Measurements from ENCODE around the gene SRSF6. TPM values are rescaled to one million over a fixed set of nuclear protein-coding genes. Genes with fewer than 3 reads are reported as not detected.
"Not testable (repeated sequence)": the region's sequence is repeated elsewhere in the genome, so short reads cannot be mapped to it uniquely, and the experiment has no call there.

Gene SRSF6
- total RNA-seq, 5 donors from 2014 or later (not counting 1 experiment from before 2014, with no cell fraction given): 154 to 277 (median 174) TPM

GRCh38 chr20:43446361-43446879, 11.3 kb upstream of the SRSF6 start:
- no peak for DNase-seq
- H3K27ac Mint-ChIP-seq: no peak overlapping the region
- WGBS (ENCODE audit: insufficient coverage): 74% methylated on average over 5 of the region's 6 CpGs
- H3K4me1 Mint-ChIP-seq: peaks cover 0 to 7% (median 0%) of the 10 kb centered on the region in 3 donors
- Histone ChIP-seq H3K9me3 (no peaks in the 10 kb centered on the region), H3K27me3 (replicated peaks in 1 of 2; ENCODE audit: control insufficient read depth in 2 of 2, extremely low read depth in 1 of 2, insufficient read depth in 2 of 2, low read length in 1 of 2) (peaks cover 0 to 59% of the 10 kb centered on the region in 2 experiments), H3K4me1 (ENCODE audit: control insufficient read depth in 1 of 2, extremely low read depth in 1 of 2, insufficient read depth in 2 of 2, low read length in 2 of 2) (no peaks in the 10 kb centered on the region), H3K4me3 (ENCODE audit: control insufficient read depth in 1 of 2, extremely low read depth in 1 of 2, low read length in 1 of 2) (no peak overlapping the region), H3K27ac (ENCODE audit: low read length) (no peak overlapping the region), H3K36me3 (ENCODE audit: control insufficient read depth in 2 of 2, extremely low read depth in 1 of 2, insufficient read depth in 1 of 2, low read length in 1 of 2) (no peaks in the 10 kb centered on the region)
- ATAC-seq (replicated peaks in 1 of 4): no peak
- POLR2A ChIA-PET: no interaction called here
- peaks cover 21 to 36% of the 10 kb centered on the region in 2 donors for H3K27me3 Mint-ChIP-seq
- no peak overlapping the region for H3K4me3 Mint-ChIP-seq
- CTCF ChIA-PET: interaction anchor here (0.6 to 1.4 kb wide), 2 partner anchors 10 to 245 kb away, joined by 3 to 5 read pairs; no protein-coding TSS in a partner anchor
- no peaks in the 10 kb centered on the region for H3K36me3 Mint-ChIP-seq
- no peaks in the 10 kb centered on the region for H3K9me3 Mint-ChIP-seq

GRCh38 chr20:43448431-43448747, 9.3 kb upstream of the SRSF6 start:
- H3K27me3 Mint-ChIP-seq: peaks cover 21 to 37% of the 10 kb centered on the region in 2 donors
- POLR2A ChIA-PET; H3K27ac Mint-ChIP-seq; H3K4me3 Mint-ChIP-seq; H3K4me1 ChIP-seq (ENCODE audit: control insufficient read depth in 1 of 2, extremely low read depth in 1 of 2, insufficient read depth in 2 of 2, low read length in 2 of 2); H3K9me3 Mint-ChIP-seq; H3K4me3 ChIP-seq (ENCODE audit: control insufficient read depth in 1 of 2, extremely low read depth in 1 of 2, low read length in 1 of 2); H3K27ac ChIP-seq (ENCODE audit: low read length); DNase-seq; ATAC-seq (replicated peaks in 1 of 4); H3K4me1 Mint-ChIP-seq; H3K9me3 ChIP-seq; H3K36me3 ChIP-seq (ENCODE audit: control insufficient read depth in 2 of 2, extremely low read depth in 1 of 2, insufficient read depth in 1 of 2, low read length in 1 of 2); H3K36me3 Mint-ChIP-seq: not testable (repeated sequence)
- CTCF ChIA-PET: interaction anchor here (0.6 to 1.6 kb wide), 6 partner anchors 10 to 742 kb away, joined by 3 to 6 read pairs (median 4); partner anchors contain the start of gene SRSF6 (in 1 of the 2)
- peaks cover 0 to 57% of the 10 kb centered on the region in 2 experiments for H3K27me3 ChIP-seq (replicated peaks in 1 of 2; ENCODE audit: control insufficient read depth in 2 of 2, extremely low read depth in 1 of 2, insufficient read depth in 2 of 2, low read length in 1 of 2)
- WGBS (ENCODE audit: insufficient coverage): no CpG with 5 or more reads among the region's 4 CpGs

GRCh38 chr20:43448748-43449535, 8.8 kb upstream of the SRSF6 start:
- Histone ChIP-seq H3K36me3 (ENCODE audit: control insufficient read depth in 2 of 2, extremely low read depth in 1 of 2, insufficient read depth in 1 of 2, low read length in 1 of 2) (no peaks in the 10 kb centered on the region), H3K9me3 (no peaks in the 10 kb centered on the region), H3K4me1 (ENCODE audit: control insufficient read depth in 1 of 2, extremely low read depth in 1 of 2, insufficient read depth in 2 of 2, low read length in 2 of 2) (no peaks in the 10 kb centered on the region), H3K4me3 (ENCODE audit: control insufficient read depth in 1 of 2, extremely low read depth in 1 of 2, low read length in 1 of 2) (no peak overlapping the region), H3K27ac (ENCODE audit: low read length) (no peak overlapping the region), H3K27me3 (replicated peaks in 1 of 2; ENCODE audit: control insufficient read depth in 2 of 2, extremely low read depth in 1 of 2, insufficient read depth in 2 of 2, low read length in 1 of 2) (peaks cover 0 to 57% of the 10 kb centered on the region in 2 experiments)
- Mint-ChIP-seq H3K36me3 (no peaks in the 10 kb centered on the region), H3K9me3 (no peaks in the 10 kb centered on the region), H3K4me1 (peaks cover 0 to 7% (median 0%) of the 10 kb centered on the region in 3 donors), H3K27ac (no peak overlapping the region), H3K4me3 (no peak overlapping the region), H3K27me3 (peaks cover 16 to 36% of the 10 kb centered on the region in 2 donors)
- DNase-seq (peak in 30 of 35 experiments; percentile 8 to 69 (median 31)), ATAC-seq (replicated peaks in 1 of 4) (peak; percentile 61 to 81 (median 70))
- 38% methylated on average over 8 of the region's 9 CpGs for WGBS (ENCODE audit: insufficient coverage)
- ChIA-PET CTCF (interaction anchor here (0.5 to 1.6 kb wide), 8 partner anchors 9 to 741 kb away, joined by 3 to 6 read pairs (median 4); partner anchors contain the start of gene SRSF6 (in 1 of the 2)), POLR2A (interaction anchor here in 1 of 2 donors (0.6 kb wide), 2 partner anchors 138 to 305 kb away, joined by 6 to 7 read pairs; no protein-coding TSS in a partner anchor)

- no peaks in the 10 kb centered on the region for H3K36me3 ChIP-seq (ENCODE audit: control insufficient read depth in 2 of 2, extremely low read depth in 1 of 2, insufficient read depth in 1 of 2, low read length in 1 of 2)
- ATAC-seq (replicated peaks in 1 of 4) (no peak), DNase-seq (no peak)
- WGBS (ENCODE audit: insufficient coverage): 72% methylated on average over 4 of the region's 14 CpGs
- CTCF ChIA-PET: interaction anchor here in 1 of 2 donors (1.3 kb wide), 1 partner anchor 10 kb away, joined by 4 read pairs; no protein-coding TSS in a partner anchor
- H3K4me3 ChIP-seq (ENCODE audit: control insufficient read depth in 1 of 2, extremely low read depth in 1 of 2, low read length in 1 of 2): no peak overlapping the region
- H3K27me3 ChIP-seq (replicated peaks in 1 of 2; ENCODE audit: control insufficient read depth in 2 of 2, extremely low read depth in 1 of 2, insufficient read depth in 2 of 2, low read length in 1 of 2): peaks cover 0 to 57% of the 10 kb centered on the region in 2 experiments
- peaks cover 19 to 39% of the 10 kb centered on the region in 2 donors for H3K27me3 Mint-ChIP-seq
- H3K4me1 Mint-ChIP-seq: peaks cover 0 to 7% (median 0%) of the 10 kb centered on the region in 3 donors
- no peaks in the 10 kb centered on the region for H3K4me1 ChIP-seq (ENCODE audit: control insufficient read depth in 1 of 2, extremely low read depth in 1 of 2, insufficient read depth in 2 of 2, low read length in 2 of 2)
- no peaks in the 10 kb centered on the region for H3K36me3 Mint-ChIP-seq
- H3K9me3 Mint-ChIP-seq: no peaks in the 10 kb centered on the region
- H3K27ac Mint-ChIP-seq: no peak overlapping the region
- H3K9me3 ChIP-seq: no peaks in the 10 kb centered on the region
- no peak overlapping the region for H3K27ac ChIP-seq (ENCODE audit: low read length)
- no peak overlapping the region for H3K4me3 Mint-ChIP-seq
- POLR2A ChIA-PET: no interaction called here
Observed at GRCh38 chr20:43450841-43451799, 6.6 kb upstream of the SRSF6 start.

- 93% methylated on average over 6 of the region's 15 CpGs for WGBS (ENCODE audit: insufficient coverage)
- peaks cover 19 to 39% of the 10 kb centered on the region in 2 donors for H3K27me3 Mint-ChIP-seq
Observed at GRCh38 chr20:43452404-43453126, 5.1 kb upstream of the SRSF6 start.

More at GRCh38 chr20:43452404-43453126, 5.1 kb upstream of the SRSF6 start:
- no peak for ATAC-seq (replicated peaks in 1 of 4)
- H3K9me3 ChIP-seq: no peaks in the 10 kb centered on the region
- CTCF ChIA-PET: interaction anchor here in 1 of 2 donors (0.7 kb wide), 1 partner anchor 17 kb away, joined by 11 read pairs; no protein-coding TSS in a partner anchor
- H3K4me1 ChIP-seq (ENCODE audit: control insufficient read depth in 1 of 2, extremely low read depth in 1 of 2, insufficient read depth in 2 of 2, low read length in 2 of 2): peaks cover 2 to 10% of the 10 kb centered on the region in 2 experiments
- no peaks in the 10 kb centered on the region for H3K36me3 ChIP-seq (ENCODE audit: control insufficient read depth in 2 of 2, extremely low read depth in 1 of 2, insufficient read depth in 1 of 2, low read length in 1 of 2)
- no peaks in the 10 kb centered on the region for H3K36me3 Mint-ChIP-seq
- peaks cover 6 to 13% (median 9%) of the 10 kb centered on the region in 3 donors for H3K4me1 Mint-ChIP-seq
- H3K27ac Mint-ChIP-seq: no peak overlapping the region
- no peak for DNase-seq
- POLR2A ChIA-PET: no interaction called here
- H3K27me3 ChIP-seq (replicated peaks in 1 of 2; ENCODE audit: control insufficient read depth in 2 of 2, extremely low read depth in 1 of 2, insufficient read depth in 2 of 2, low read length in 1 of 2): peaks cover 0 to 45% of the 10 kb centered on the region in 2 experiments
- H3K27ac ChIP-seq (ENCODE audit: low read length): no peak overlapping the region
- no peak overlapping the region for H3K4me3 ChIP-seq (ENCODE audit: control insufficient read depth in 1 of 2, extremely low read depth in 1 of 2, low read length in 1 of 2)
- no peak overlapping the region for H3K4me3 Mint-ChIP-seq
- H3K9me3 Mint-ChIP-seq: no peaks in the 10 kb centered on the region

Measured in T-cell (primary cell).